Dedifferentiated amniotic fluid mesenchymal stem cell (primary cell): ENCODE measurements around the gene SYNE3.
A peak's percentile ranks its signal among the peaks of the same experiment; 100 is the strongest.

ENCODE experiments used
- DNase-seq: peaks from one replicate; pipeline ENCODE4 v3.0.0-alpha.2; 2016; ENCODE audit errors: extremely low spot score

SYNE3 gene

DNA sequence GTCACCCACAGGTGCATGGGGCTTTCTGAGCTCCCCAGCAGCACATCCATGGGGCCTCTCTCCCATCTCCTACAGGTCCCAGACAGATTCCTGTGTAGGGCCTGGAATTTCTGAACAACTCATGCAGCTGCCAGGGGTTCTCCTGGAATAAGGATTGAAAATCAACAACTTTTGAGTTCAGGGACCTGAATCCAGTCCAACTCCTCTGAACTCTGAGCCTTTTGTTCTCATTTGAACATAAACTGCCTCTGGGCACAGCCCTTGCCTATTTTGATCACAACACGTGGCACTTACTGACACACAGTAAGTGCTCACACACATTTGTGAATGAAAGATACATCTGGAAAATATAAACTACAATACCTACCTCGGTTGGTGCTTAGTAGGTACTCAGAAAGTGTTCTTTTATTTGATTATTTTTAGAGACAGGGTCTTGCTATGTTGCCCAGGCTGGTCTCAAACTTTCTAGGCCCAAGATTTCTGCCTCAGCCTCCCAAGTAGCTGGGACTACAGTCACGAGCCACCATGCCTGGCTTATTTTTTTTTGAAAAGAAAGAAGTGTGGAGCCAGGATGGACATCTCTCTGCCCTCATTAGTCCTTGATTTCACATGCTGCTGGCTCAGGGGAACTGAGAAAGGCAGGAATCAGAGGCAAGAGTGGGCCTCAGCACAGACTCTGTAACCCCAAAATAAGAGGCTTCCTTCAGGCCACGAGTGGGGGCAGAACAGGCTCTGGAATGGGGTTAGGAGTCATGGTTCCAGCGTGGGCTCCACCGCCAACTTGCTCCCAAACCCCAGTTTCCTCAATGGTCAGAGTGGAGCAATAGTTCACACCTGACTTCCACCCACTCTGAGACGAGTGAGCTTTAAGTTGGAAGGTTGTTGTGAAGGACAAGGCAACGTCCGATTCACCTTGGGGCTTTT lies 27.0 kb downstream of the SYNE3 start:
- DNase-seq: no peak

DNA sequence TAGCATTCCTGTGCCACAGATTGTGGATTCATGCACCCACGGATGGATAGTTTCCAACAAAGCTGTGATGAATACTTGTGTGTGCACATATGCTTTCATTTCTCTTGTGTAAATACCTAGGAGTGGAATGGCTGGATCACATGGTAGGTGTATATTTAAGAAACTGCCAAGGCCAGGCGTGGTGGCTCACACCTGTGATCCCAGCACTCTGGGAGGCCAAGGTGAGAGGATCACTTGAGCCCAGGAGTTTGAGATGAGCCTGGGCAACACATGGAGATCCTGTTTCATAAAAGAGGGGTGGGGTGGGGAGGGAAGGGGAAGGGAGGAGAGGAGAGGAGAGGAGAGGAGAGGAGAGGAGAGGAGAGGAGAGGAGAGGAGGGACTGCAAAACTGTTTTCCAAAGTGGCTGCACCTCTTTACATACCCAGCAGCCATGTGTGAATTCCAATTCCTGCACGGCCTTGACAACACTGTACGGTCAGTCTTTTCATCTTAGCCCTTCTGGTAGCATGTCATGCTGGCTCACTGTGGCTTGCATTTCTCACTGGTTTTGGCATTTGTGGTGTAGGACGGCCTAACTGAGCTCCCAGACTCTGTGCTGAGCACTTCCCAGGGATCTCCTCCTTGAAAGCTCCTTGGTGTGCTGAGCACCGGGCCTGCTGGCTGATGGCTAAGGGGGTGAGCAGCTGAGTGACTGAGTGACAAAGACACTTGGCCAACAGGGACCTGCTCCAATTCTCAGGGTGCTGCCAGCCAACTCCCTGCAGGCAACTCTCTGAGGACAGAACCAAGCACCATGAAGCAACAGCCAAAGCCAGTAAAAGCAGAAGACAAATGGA lies 27.9 kb downstream of the SYNE3 start:
- DNase-seq: no peak

DNA sequence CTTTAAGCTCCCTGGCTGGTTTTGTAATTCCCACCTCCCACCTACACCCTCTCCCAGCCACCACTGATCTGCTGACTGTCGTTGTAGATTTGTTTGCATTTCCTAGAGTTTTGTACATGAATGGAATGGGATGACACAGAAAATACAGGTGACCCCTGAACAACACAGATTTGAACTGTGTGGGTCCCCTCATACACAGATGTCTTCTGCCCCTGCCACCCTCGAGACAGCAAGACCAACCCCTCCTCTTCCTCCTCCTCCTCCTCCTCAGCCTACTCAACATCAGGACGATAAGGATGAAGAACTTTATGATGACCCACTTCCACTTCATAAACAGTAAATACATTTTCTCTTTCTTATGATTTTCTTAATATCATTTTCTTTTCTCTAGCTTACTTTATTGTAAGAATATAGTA lies 28.8 kb downstream of the SYNE3 start:
- DNase-seq: no peak

DNA sequence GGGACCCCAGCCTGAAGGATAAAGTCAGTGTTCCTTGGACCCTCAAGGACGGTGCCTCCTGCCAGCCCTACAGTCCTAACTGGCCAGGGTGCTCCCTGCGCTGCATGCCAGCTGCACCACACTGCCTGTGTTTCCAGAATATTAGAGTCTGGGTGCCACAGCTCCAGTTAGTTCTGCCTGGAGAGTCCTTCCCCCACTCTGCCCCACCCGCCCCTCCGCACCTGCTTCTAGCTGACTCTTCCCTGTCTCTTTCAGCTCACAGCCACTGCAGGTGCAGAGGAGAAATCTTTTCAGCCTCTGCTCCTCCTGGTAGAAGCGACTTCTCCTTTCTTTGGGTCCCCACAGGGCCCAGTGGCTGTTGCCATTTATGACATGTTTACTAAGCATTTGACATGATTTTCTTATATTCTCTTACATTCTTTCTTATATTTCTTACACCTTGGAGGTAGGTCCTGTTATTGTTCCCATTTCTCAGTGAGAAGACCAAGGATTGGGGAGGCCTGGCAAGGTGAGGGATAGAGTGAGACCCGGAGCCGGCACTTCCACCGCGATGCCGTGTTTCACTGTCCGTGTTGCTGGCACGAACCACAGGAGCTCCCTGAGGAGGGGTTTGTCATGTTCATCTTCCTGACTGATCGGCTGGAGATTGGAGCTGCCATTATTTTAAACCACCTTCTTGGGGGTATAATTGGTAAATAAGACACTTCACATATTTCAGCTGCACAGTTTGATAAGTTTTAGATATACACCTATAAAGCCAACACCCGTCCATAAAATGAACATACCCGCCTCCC lies 29.4 kb downstream of the SYNE3 start:
- no peak for DNase-seq

DNA sequence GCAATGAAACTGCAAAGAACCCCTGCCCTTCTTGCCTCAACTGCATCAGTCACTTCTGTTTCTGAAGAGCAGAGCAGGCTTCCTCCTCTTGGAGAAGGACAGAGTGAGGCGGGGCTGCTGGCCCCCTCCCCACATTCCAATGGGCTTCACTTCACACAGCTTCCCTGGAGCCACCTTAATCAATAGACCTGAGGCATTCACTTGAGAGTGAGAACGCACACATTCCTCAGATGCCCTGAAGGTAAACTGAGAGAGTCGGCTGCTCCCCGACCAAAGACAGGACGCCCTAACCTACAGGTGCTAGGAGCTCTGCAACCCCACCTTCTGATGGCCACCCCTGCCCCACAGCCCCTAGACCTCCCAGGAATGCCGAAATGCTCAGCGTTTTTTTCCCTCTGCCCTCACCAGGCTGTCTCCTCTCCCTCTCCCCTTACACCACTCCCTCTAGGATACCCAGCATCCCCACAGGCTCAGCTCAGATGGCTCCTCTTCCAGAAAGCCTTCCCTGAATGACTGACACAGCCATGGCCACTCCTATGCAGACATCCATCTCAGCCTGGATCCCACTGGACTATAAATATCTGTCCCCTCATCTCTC lies 31.1 kb downstream of the SYNE3 start:
- DNase-seq: no peak

DNA sequence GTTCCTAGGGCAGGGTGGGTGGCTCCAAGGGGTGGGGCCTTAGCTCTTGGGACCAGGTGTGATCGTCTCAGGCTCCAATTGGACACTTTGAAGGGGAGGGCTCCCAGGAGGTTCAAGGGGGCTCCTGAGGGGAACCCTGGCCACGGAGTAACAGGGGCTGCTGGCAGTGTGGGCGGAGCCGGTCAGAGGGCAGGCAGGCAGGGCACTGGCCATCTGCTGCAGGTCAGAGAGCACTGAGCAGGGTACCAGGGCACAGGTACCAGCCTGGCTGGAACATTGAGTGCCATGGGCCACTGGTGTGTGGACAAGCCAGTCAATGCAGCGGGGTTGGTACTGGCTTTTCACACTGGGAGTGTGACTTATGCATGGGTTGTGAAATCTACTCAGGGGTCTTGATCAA lies 32.2 kb downstream of the SYNE3 start:
- DNase-seq: no peak

DNA sequence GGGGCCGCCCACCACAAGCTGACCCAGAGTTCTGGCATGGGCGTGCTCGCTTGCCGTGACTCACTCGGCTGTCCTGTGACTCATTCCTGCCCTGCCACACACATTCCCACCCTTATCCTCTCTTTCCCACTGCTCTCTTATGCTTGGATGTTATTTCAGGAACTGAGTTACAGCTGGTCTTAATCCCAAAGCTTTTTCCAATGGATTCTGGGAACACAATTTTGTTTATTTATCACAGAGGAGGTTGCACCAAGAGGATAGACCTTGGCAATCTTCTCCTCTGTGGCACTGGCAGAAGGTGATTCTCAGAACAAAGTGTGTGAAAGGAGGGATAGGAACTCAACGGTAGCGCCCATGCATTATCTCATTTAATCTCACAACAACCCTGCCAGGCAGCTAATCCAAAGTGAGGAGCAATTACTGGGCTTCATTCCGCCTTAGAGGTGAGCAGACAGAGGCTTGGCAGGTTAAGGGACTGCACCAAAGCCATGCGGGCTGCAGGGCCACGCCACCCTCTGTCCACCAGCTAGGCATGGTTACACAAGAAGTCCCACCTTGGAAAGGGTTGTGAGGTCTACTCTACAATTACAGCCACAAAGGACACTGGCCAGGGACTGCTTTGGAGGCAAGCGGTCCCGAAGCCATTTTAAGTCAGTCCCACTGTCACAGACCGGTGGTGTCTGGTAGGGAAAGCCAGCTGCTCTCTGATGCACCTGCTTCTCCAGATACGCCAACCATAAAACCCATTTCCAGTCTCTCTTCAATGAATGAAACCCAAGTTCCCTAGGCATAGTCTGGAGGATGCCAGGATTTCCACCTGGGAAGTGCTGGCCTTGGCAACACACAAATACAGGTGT lies 32.9 kb downstream of the SYNE3 start:
- DNase-seq: peak; percentile 90

DNA sequence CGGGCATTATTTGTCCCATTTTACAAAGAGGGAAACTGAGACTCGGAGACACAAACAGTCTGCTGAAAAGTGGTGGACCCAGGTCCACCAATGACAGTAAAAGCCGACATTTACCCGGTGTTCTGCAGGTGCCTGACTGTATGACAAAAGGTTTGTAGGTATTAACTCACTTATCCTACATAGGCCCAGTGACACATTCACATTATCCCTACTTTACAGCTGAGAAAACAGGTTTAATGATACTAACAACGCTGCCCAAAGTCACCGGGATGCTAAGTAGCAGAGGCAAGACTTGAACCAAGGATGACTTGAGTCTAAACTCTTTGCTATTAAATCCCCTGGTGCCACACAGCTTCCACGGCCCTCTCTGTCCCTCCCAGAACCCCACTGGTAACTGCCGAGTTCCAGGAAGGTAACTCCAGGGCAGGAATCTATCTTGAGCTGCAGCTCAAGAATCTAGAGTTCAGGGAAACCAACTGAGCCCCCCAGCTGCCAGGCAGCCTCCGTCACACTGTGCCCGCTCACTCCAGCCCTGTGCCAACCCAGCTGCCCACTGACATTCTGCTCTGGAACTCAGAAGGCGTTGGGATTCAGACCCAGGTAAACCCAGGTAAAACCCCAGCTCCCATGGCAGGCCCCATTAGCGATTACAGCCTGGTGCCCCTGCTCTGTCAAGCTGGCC lies 33.7 kb downstream of the SYNE3 start:
- DNase-seq: no peak

DNA sequence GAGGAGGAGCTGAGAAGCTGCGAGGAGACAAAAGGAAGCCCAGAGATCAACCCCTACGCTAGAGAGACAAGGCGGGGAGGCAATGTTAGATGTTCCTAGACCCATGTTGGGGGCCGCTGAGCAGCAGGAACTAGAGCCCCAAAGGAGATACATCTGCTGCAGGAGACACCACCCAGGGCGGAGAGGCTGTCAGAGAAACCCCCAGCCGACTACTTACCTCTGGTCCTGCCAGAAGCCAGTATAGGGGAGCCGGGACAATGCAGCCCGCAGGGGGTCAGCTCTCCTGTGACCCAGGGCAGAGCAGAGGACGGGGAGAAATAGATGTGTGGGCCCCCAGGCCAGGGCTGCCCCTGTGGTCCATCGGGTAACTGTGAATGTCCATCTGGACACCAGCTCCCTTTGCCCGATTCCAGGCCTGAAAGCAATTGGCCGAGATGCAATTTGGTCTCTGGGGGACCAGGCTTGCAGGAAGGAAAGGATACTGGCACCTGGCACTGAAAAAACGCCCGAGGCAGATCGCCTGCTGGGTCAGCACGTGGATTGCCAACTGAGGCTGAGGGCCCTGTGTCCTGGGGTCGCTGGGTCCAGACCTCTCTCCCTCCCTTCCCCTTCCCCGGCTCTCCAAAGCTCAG lies 34.9 kb downstream of the SYNE3 start:
- DNase-seq: no peak

DNA sequence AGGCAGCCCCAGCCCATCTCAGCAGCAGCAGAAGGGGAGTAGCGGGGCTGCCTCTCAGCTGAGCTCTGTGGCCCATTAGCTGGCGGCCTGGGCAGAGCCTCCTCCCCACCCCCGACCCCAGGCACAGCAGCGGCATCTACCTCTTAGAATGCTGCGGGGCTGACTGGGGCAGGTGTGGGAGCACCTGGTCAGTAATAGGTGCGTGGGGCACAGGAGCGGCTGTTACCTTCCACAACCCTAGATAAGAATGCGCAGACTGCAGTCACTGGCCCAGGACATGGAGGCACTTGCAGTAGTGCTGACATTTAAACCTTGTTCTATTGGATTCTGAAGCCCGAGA lies 35.6 kb downstream of the SYNE3 start:
- DNase-seq: no peak

DNA sequence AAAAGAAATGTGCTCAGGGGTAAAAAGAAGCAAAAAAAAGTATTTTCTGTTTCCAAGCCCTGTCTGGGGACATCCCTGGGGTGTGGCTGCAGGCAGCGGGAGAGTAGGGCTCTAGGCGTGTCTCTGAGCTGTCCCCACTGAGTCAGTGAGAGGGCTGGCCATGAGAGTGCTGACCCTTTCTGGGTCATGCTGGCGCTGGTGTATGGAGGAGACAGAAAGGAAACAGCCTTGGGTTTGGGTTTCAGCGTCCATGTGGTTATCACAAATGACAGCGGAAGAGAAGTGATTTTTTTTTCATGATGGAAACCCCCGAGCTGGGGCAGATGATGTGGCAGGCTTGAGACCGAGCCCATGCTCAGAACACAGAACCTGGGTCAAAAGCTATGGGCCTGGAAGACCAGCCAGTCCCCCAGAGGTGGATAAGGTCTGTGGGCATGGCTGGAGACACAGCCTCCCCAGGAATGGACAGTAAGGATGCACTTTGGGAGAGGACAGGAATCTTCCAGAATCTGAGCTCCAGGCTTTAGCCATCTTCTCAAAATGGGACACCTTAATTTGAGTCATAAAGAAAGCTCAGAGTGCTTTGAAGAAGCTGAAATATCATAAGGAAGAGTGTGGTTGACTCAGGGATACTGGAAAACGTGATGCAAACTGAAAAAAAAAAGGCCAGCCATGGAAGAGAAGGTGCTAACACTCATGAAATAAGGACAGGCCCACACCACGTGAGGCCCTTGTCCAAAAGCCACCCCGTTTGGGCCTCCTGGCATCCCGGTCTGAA lies 36.2 kb downstream of the SYNE3 start:
- DNase-seq: peak; percentile 31

DNA sequence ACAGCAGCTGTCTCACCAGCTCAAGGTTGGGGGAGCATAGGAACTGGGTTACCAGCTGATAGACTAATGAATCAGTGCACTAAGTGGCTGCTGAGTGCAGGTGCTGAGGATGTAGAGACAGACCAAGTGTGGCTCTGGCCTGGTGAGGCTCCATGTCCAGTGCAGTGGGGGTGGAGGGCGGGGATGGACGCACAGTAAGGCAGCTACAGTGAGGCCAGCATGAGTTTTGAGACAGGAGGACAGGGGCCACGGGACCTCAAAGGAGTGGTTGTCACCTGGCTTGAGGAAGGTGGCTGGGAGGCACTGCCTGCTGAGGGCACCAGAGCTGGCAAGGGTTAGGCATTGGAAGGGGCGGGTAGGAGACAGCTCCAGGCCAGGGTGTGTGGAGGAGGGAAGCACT lies 37.0 kb downstream of the SYNE3 start:
- DNase-seq: no peak

DNA sequence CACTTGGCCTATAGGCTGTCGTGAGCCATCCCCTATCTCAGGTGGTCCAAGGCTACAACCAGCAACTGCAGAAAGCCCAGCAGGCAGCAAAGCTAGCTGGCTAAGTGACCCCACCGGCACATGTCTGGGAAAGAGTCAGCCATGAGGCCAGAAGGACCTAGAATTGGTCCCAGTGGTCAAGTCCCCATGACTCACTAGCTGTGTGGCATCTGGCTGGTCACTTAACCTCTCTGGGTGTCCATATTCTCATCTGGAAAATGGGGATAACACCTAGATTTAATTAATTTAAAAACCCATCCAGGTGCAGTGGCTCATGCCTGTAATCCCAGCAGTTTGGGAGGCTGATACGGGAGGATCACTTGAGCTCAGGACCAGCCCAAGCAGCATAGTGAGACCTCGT lies 37.6 kb downstream of the SYNE3 start:
- DNase-seq: no peak

DNA sequence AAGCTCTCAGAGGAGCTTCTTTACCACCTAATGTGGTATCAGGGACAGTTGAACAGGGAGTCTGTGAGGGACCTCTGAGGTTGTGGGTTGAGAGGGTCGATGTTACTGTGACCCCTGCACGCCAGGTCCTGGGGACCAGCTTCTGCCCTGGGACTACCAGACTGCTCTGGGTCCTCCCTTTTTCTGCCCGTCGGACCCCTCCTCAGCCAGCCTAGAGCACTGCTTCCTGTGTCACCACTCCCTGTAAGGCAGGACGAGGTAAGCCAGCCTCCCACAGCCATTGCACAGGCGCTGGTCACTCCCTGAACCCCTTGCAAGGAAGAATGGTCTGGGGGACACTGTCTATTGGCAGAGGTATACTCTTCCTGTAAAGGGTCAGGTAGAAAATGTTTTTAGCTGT lies 38.1 kb downstream of the SYNE3 start:
- DNase-seq: no peak

DNA sequence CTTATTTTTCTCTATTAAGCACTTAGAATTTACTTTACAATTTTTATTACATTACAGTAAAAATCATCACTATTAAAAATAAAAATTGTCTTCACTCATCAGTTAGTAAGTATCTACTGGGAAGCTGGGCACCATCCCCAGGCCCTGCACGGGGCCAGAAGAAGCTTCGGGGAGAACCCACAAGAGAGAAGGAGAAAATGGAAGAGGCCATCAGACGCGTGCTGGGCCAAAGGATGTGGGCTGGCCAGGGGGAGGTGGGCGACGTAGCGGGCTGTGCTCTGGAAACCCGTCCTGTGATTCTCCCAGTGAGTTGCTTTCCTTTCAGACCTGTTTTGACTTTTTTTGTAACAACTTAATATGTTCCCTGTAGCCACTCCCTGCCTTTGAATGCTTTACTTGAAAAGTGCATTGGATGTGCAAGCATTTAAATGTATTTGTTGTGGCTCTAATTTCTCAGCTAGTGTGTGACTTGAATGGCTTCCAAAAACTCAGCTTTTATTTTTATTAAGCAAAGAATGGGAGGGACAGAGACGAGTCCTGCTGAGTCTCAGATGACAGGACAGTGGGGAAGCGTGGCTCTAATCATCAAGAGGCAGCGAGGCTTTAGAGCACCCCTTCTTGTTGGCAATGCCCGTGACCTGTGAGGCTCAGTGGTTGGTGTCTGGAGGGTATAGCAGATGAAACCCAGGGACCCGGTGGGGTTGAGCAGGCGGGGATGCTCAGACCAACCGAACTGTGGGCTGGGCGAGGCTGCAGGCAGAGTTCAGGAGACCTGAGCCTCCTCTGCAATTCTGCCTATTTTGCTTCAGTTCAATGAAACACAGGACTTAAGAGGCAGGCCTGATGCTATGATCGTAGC lies 38.8 kb downstream of the SYNE3 start:
- no peak for DNase-seq

DNA sequence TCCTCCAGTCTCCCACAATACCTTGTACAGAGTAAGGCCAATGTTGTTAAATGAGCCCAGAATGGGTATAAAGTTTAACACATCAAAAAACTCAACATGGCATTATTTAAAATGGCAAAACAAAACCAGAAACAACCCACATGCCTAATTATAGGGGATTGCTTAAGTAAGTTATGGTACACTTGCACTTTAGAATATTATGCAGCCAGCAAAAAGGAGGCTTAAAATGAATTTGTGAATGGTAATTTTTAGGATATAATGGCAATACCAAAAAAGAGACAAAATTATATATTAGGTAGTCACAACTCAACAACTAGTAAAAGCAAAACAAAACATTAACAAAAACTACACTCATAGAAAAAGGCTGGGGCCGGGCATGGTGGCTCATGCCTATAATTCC lies 39.7 kb downstream of the SYNE3 start:
- no peak for DNase-seq

DNA sequence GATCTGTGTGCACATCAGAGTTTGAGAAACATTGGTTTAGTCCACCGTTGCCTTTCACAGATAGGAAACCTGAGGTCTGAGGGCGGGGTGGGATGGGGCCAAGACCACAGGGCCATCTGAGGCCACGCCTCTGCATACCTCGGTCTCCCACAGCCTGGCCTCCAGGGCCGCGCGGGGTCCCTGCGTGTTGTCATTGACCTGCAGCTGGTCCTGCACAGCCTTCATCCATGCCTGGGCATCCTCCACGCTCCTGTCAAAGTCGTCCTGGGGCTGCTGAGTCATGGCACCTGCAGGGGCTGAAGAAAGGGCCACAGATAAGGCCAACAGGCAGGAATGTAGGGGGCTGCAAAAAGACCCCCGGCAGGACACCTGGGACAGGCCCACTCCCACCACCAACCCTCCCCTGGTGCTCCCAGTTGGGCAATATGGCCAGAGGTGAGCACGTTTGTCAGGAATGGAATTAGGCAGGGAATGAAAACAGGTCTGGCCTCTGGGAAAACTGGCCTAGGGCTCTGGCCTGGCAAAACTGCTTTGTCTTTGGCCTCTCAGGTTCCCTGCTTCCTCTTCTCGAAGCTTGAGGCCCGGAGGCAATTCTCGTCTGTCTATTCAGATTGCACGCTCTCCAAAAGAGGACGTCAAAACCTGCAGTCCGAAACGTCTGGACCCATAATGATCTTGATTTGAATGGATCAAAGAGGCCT lies 40.8 kb downstream of the SYNE3 start:
- no peak for DNase-seq
